ENCODE results near the gene STXBP5.
A peak's percentile ranks its signal among the peaks of the same experiment; 100 is the strongest.

STXBP5 gene

GRCh38 chr6:147218797-147219196 is 14.6 kb downstream of the STXBP5 start:
- no peak for TF ChIP-seq CTCF (IDR thresholded peaks at IDR 0.05; ENCODE audit: low read depth, low read length)
- no peak for DNase-seq (ENCODE audit: extremely low read depth, low read depth)

- TF ChIP-seq CTCF (IDR thresholded peaks at IDR 0.05; ENCODE audit: low read depth, low read length) = no peak
- no peak for DNase-seq (ENCODE audit: extremely low read depth, low read depth)
Observed at GRCh38 chr6:147219463-147219862, 15.2 kb downstream of the STXBP5 start.

GRCh38 chr6:147220345-147220744 is 16.1 kb downstream of the STXBP5 start:
- no peak for DNase-seq (ENCODE audit: extremely low read depth, low read depth)
- no peak for TF ChIP-seq CTCF (IDR thresholded peaks at IDR 0.05; ENCODE audit: low read depth, low read length)

GRCh38 chr6:147221739-147222138 is 17.5 kb downstream of the STXBP5 start:
- DNase-seq (ENCODE audit: extremely low read depth, low read depth) = no peak
- TF ChIP-seq CTCF (IDR thresholded peaks at IDR 0.05; ENCODE audit: low read depth, low read length) = no peak

- DNase-seq (ENCODE audit: extremely low read depth, low read depth) = no peak
- peak; percentile 39 for TF ChIP-seq CTCF (IDR thresholded peaks at IDR 0.05; ENCODE audit: low read depth, low read length)
Observed at GRCh38 chr6:147222160-147222838, 18.1 kb downstream of the STXBP5 start.

GRCh38 chr6:147223736-147224135 is 19.5 kb downstream of the STXBP5 start:
- DNase-seq (ENCODE audit: extremely low read depth, low read depth) = no peak
- no peak for TF ChIP-seq CTCF (IDR thresholded peaks at IDR 0.05; ENCODE audit: low read depth, low read length)

GRCh38 chr6:147226163-147226724 is 22.0 kb downstream of the STXBP5 start:
- DNase-seq (ENCODE audit: extremely low read depth, low read depth) = no peak
- no peak for TF ChIP-seq CTCF (IDR thresholded peaks at IDR 0.05; ENCODE audit: low read depth, low read length)

Measured in AG09319 (cell line).